Measurements from ENCODE around the gene HMCES. TPM values are rescaled to one million over a fixed set of nuclear protein-coding genes. Genes with fewer than 3 reads are reported as not detected.

Gene HMCES
- total and polyA plus RNA-seq, 2 donors (not counting 1 experiment from before 2014, with no cell fraction given), result 22.5 to 35.6 TPM

DNA sequence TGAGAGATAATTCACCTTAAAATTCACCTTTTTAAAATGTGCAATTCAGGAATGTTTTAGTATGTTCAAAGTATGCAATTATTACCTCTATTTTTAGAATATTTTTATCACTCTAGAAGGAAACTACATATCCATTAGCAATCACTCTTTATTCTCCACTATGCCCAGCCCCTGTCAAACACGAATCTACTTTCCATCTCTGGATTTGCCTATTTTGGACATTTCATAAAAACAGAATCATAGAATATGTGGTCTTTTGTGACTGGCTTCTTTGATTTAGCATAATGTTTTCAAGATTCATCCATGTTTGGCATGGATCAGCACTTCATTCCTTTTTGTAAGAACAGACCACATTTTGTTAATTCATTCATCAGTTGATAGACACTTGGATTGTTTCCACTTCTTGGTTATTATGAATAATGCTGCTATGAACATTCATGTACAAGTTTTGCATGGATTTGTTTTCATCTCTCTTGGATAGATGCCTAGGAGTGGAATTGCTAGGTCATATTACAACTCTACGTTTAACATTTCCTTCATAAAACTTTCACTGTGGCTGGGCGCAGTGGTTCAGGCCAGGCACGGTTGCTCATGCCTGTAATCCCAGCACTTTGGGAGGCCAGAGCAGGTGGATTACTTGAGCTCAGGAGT is 12.7 kb downstream of the HMCES start:
- Histone ChIP-seq H3K27ac (ENCODE audit: low read length in 2 of 2) (no peak overlapping the region), H3K9me3 (ENCODE audit: control extremely low read depth in 1 of 3, control insufficient read depth in 2 of 3, insufficient read depth in 1 of 3, low read length in 2 of 3) (no peaks in the 10 kb centered on the region), H3K27me3 (replicated peaks in 1 of 4; ENCODE audit: control extremely low read depth in 1 of 4, control insufficient read depth in 3 of 4, insufficient read depth in 4 of 4, low read length in 3 of 4) (peaks cover 0 to 2% (median 0%) of the 10 kb centered on the region in 4 experiments), H3K79me2 (ENCODE audit: control insufficient read depth, insufficient read depth, low read length) (peaks cover 61% of the 10 kb centered on the region), H3K4me3 (ENCODE audit: control extremely low read depth in 1 of 5, extremely low read depth in 1 of 5, insufficient read depth in 1 of 5, low read depth in 2 of 5, low read length in 4 of 5) (no peak overlapping the region), H3K36me3 (replicated peaks in 1 of 2; ENCODE audit: control extremely low read depth in 1 of 2, control insufficient read depth in 1 of 2, extremely low read depth in 1 of 2, insufficient read depth in 2 of 2, low read length in 1 of 2) (peaks cover 10 to 42% of the 10 kb centered on the region in 2 experiments), H4K20me1 (ENCODE audit: control insufficient read depth, insufficient read depth, low read length, poor library complexity, severe bottlenecking) (peaks cover 46% of the 10 kb centered on the region), H2AFZ (ENCODE audit: insufficient read depth, low read depth, low read length, poor library complexity, severe bottlenecking) (no peak overlapping the region), H3K4me2 (replicated peaks; ENCODE audit: low read depth, low read length, poor library complexity, severe bottlenecking) (no peak overlapping the region), H3K9ac (ENCODE audit: low read length) (no peak overlapping the region), H3K4me1 (ENCODE audit: control insufficient read depth in 2 of 2, insufficient read depth in 2 of 2, low read length in 2 of 2) (no peaks in the 10 kb centered on the region)
- ATAC-seq (ENCODE audit: low read depth) (no peak), DNase-seq (no peak)
- Mint-ChIP-seq H3K9me3 (ENCODE audit: insufficient read depth) (no peaks in the 10 kb centered on the region), H3K27ac (no peak overlapping the region), H3K4me3 (no peak overlapping the region), H3K4me1 (no peaks in the 10 kb centered on the region), H3K27me3 (peaks cover 6% of the 10 kb centered on the region)
- intact Hi-C loops (cut with micrococcal nuclease), result no loop called here
- ChIA-PET CTCF (no interaction called here), POLR2A (no interaction called here)
- TF ChIP-seq CTCF (IDR thresholded peaks at IDR 0.05) (no peak), EZH2 (IDR thresholded peaks at IDR 0.05; ENCODE audit: borderline replicate concordance, insufficient read depth, low read depth, low read length, poor library complexity, severe bottlenecking) (no peak)
- WGBS (ENCODE audit: insufficient coverage), result 94% methylated on average over 2 of the region's 4 CpGs

- ATAC-seq (ENCODE audit: low read depth) (no peak), DNase-seq (no peak)
- no peaks in the 10 kb centered on the region for H3K9me3 ChIP-seq (ENCODE audit: control extremely low read depth in 1 of 3, control insufficient read depth in 2 of 3, insufficient read depth in 1 of 3, low read length in 2 of 3)
- H2AFZ ChIP-seq (ENCODE audit: insufficient read depth, low read depth, low read length, poor library complexity, severe bottlenecking), result no peak overlapping the region
- Mint-ChIP-seq H3K4me3 (no peak overlapping the region), H3K27ac (no peak overlapping the region), H3K9me3 (ENCODE audit: insufficient read depth) (no peaks in the 10 kb centered on the region), H3K4me1 (no peaks in the 10 kb centered on the region), H3K27me3 (no peaks in the 10 kb centered on the region)
- H3K4me3 ChIP-seq (ENCODE audit: control extremely low read depth in 1 of 5, extremely low read depth in 1 of 5, insufficient read depth in 1 of 5, low read depth in 2 of 5, low read length in 4 of 5), result no peak overlapping the region
- TF ChIP-seq EZH2 (IDR thresholded peaks at IDR 0.05; ENCODE audit: borderline replicate concordance, insufficient read depth, low read depth, low read length, poor library complexity, severe bottlenecking) (no peak), CTCF (IDR thresholded peaks at IDR 0.05) (no peak)
- peaks cover 0 to 2% (median 0%) of the 10 kb centered on the region in 4 experiments for H3K27me3 ChIP-seq (replicated peaks in 1 of 4; ENCODE audit: control extremely low read depth in 1 of 4, control insufficient read depth in 3 of 4, insufficient read depth in 4 of 4, low read length in 3 of 4)
- WGBS (ENCODE audit: insufficient coverage), result 100% methylated on average over 2 of the region's 5 CpGs
- no peak overlapping the region for H3K9ac ChIP-seq (ENCODE audit: low read length)
- CTCF ChIA-PET, result interaction anchor here (0.7 kb wide), 1 partner anchor 19 kb away, joined by 6 read pairs; no protein-coding TSS in a partner anchor
- POLR2A ChIA-PET, result interaction anchor here (0.7 kb wide), 1 partner anchor 13 kb away, joined by 4 read pairs; no protein-coding TSS in a partner anchor
- H3K4me2 ChIP-seq (replicated peaks; ENCODE audit: low read depth, low read length, poor library complexity, severe bottlenecking), result no peak overlapping the region
- intact Hi-C loops (cut with micrococcal nuclease), result no loop called here
- no peaks in the 10 kb centered on the region for H3K4me1 ChIP-seq (ENCODE audit: control insufficient read depth in 2 of 2, insufficient read depth in 2 of 2, low read length in 2 of 2)
- H3K79me2 ChIP-seq (ENCODE audit: control insufficient read depth, insufficient read depth, low read length), result peaks cover 27% of the 10 kb centered on the region
- H4K20me1 ChIP-seq (ENCODE audit: control insufficient read depth, insufficient read depth, low read length, poor library complexity, severe bottlenecking), result peaks cover 37% of the 10 kb centered on the region
- no peak overlapping the region for H3K27ac ChIP-seq (ENCODE audit: low read length in 2 of 2)
- H3K36me3 ChIP-seq (replicated peaks in 1 of 2; ENCODE audit: control extremely low read depth in 1 of 2, control insufficient read depth in 1 of 2, extremely low read depth in 1 of 2, insufficient read depth in 2 of 2, low read length in 1 of 2), result peaks cover 17 to 49% of the 10 kb centered on the region in 2 experiments
These were observed 16.6 kb downstream of the HMCES start for GRCh38 chr3:129295286-129295685.

Data from B cell (primary cell).